ENCODE results near the gene MRPL4. TPM values are rescaled to one million over a fixed set of nuclear protein-coding genes. Genes with fewer than 3 reads are reported as not detected.

The MRPL4 gene
- total RNA-seq, 1 experiment from 2014 or later = 99.3 TPM

GRCh38 chr19:10259162-10259905, 7.3 kb downstream of the MRPL4 start:
- Histone ChIP-seq H4K5ac (ENCODE audit: insufficient read length, low read depth, low read length) (no peak overlapping the region), H3K9me3 (ENCODE audit: control insufficient read depth, low read depth, low read length) (no peaks in the 10 kb centered on the region), H3K79me1 (ENCODE audit: insufficient read depth, low read depth, low read length, poor library complexity, severe bottlenecking) (no peaks in the 10 kb centered on the region), H2BK5ac (ENCODE audit: insufficient read length, low read length) (no peak overlapping the region), H3K4me1 (ENCODE audit: insufficient read depth, low read length) (no peaks in the 10 kb centered on the region; the same call in 1 of the 2 replicates), H2BK120ac (ENCODE audit: low read depth, low read length, poor library complexity, severe bottlenecking) (no peak overlapping the region), H3K23me2 (ENCODE audit: insufficient read length, low read depth, low read length, poor library complexity, severe bottlenecking) (no peaks in the 10 kb centered on the region), H3K27ac (ENCODE audit: insufficient read length, low read depth, low read length) (no peak overlapping the region), H3T11ph (ENCODE audit: low read length) (no peak overlapping the region), H3K79me2 (ENCODE audit: insufficient read depth, low read length) (no peaks in the 10 kb centered on the region), H3K27me3 (ENCODE audit: insufficient read depth, low read length) (no peaks in the 10 kb centered on the region), H4K8ac (replicated peaks; ENCODE audit: insufficient read length, low read depth, low read length) (no peak overlapping the region), H2BK20ac (ENCODE audit: low read depth, low read length, poor library complexity, severe bottlenecking) (no peak overlapping the region), H3K56ac (ENCODE audit: insufficient read length, low read depth, low read length) (no peak overlapping the region), H2BK15ac (ENCODE audit: low read depth, low read length) (no peak overlapping the region), H4K91ac (ENCODE audit: insufficient read length, low read depth, low read length) (no peak overlapping the region), H3K18ac (ENCODE audit: insufficient read length, low read depth, low read length) (no peak overlapping the region), H3K9ac (ENCODE audit: extremely low read depth, insufficient read length, low read length) (no peak overlapping the region), H3K23ac (ENCODE audit: insufficient read length, low read depth, low read length) (no peak overlapping the region), H4K20me1 (ENCODE audit: control insufficient read depth, insufficient read depth, insufficient read length) (peaks cover 4% of the 10 kb centered on the region), H2AFZ (ENCODE audit: low read length) (no peak overlapping the region), H2AK5ac (ENCODE audit: insufficient read length, low read length) (no peak overlapping the region), H3K14ac (ENCODE audit: insufficient read depth, low read length) (no peak overlapping the region; the same call in 1 of the 2 replicates), H2BK12ac (ENCODE audit: insufficient read length, low read depth, low read length) (no peak overlapping the region), H3K4me2 (ENCODE audit: insufficient read depth, insufficient read length, low read length) (no peak overlapping the region), H3K4ac (ENCODE audit: low read depth, low read length) (no peak overlapping the region)
- Mint-ChIP-seq H3K4me3 (peak overlapping the region in 1 of 2 experiments; percentile 38; a peak in 2 of 5 replicates), H3K9me3 (no peaks in the 10 kb centered on the region; a peak in 1 of 5 replicates), H3K27me3 (ENCODE audit: low read depth) (no peaks in the 10 kb centered on the region; the same call in none of the 2 replicates), H3K27ac (no peak overlapping the region), H3K4me1 (0 out of 4 replicates have a peak, but pooled peaks cover 0 to 2% of the 10 kb centered on the region in 2 experiments), H3K36me3 (ENCODE audit: insufficient read depth in 1 of 3, low read depth in 3 of 3) (peaks cover 25 to 47% (median 41%) of the 10 kb centered on the region in 3 experiments; a peak in 6 of 7 replicates)
- peak; percentile 93 for DNase-seq
- WGBS (ENCODE audit: extremely low coverage, insufficient read length, low lambda C conversion rate) = no CpG with 5 or more reads among the region's 32 CpGs
- TF ChIP-seq, protein P1, sequence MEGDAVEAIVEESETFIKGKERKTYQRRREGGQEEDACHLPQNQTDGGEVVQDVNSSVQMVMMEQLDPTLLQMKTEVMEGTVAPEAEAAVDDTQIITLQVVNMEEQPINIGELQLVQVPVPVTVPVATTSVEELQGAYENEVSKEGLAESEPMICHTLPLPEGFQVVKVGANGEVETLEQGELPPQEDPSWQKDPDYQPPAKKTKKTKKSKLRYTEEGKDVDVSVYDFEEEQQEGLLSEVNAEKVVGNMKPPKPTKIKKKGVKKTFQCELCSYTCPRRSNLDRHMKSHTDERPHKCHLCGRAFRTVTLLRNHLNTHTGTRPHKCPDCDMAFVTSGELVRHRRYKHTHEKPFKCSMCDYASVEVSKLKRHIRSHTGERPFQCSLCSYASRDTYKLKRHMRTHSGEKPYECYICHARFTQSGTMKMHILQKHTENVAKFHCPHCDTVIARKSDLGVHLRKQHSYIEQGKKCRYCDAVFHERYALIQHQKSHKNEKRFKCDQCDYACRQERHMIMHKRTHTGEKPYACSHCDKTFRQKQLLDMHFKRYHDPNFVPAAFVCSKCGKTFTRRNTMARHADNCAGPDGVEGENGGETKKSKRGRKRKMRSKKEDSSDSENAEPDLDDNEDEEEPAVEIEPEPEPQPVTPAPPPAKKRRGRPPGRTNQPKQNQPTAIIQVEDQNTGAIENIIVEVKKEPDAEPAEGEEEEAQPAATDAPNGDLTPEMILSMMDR (conservative IDR thresholded peaks at IDR 0.05) = peak; percentile 77

Data from H9 (cell line).